Esophagus muscularis mucosa (tissue), 4 donors: ENCODE measurements around the gene AATF. TPM values are rescaled to one million over a fixed set of nuclear protein-coding genes. Genes with fewer than 3 reads are reported as not detected.

Experiments
- DNase-seq: peaks from one replicate; pipeline ENCODE4 v3.0.0-alpha.2; 2017; ENCODE audit errors: extremely low spot score
- H3K27ac ChIP-seq, 4 donors: fragments of 200-600 bp; sonication (generic); replicated peaks in 1 of 4; 1 replicate in 3 of 4; 2 replicates in 1 of 4; pipeline ENCODE4 v1.5.1; 2016 to 2019; ENCODE audit warnings: mild to moderate bottlenecking in 1 of 4
- H3K27me3 ChIP-seq, 4 donors: fragments of 200-600 bp; sonication (generic); one replicate each; pipeline versions ENCODE4 v1.5.1 to v1.6.0; 2016 to 2019
- H3K36me3 ChIP-seq, 4 donors: fragments of 200-600 bp; sonication (generic); one replicate each; pipeline ENCODE4 v1.5.1; 2016 to 2019
- H3K4me1 ChIP-seq, 4 donors: fragments of 200-600 bp; sonication (generic); one replicate each; pipeline ENCODE4 v1.5.1; 2016 to 2019
- H3K4me3 ChIP-seq, 4 donors: fragments of 200-600 bp; sonication (generic); 1 replicate in 2 of 4; 2 replicates in 2 of 4; pipeline ENCODE4 v1.5.1; 2016 to 2019; ENCODE audit warnings: mild to moderate bottlenecking in 4 of 4, moderate library complexity in 1 of 4
- H3K9me3 ChIP-seq, 4 donors: fragments of 200-600 bp; sonication (generic); 1 replicate in 3 of 4; 2 replicates in 1 of 4; pipeline ENCODE4 v1.5.1; 2016 to 2019
- EP300 ChIP-seq: sonication (generic); formaldehyde crosslinking; IDR thresholded peaks from one replicate; pipeline ENCODE4 v1.6.1; 2017; ENCODE audit warnings: antibody characterized with exemption
- POLR2A ChIP-seq: fragments of 450-650 bp; IDR thresholded peaks from one replicate; pipeline ENCODE4 v1.6.1; 2017; ENCODE audit warnings: antibody characterized with exemption, moderate library complexity, mild to moderate bottlenecking, low read depth
- POLR2AphosphoS5 ChIP-seq, 2 donors: sonication (generic); formaldehyde crosslinking; IDR thresholded peaks; one replicate each; pipeline ENCODE4 v1.6.1; 2017; ENCODE audit warnings: antibody characterized with exemption in 2 of 2
- WGBS: methylation state at CpG from one replicate; pipeline ENCODE4 v1.1.5; 2018; 5-methylcytosine and 5-hydroxymethylcytosine counted together
- intact Hi-C: fragments of 100-400 bp; cut with DNase I; formaldehyde crosslinking; loops from one replicate; pipeline ENCODE4 v1.15.1; 2023
- total RNA-seq, 4 donors: library from RNA; depleted of rRNA; stranded (reverse); fragments of >200 nt; gene quantifications; one replicate each; pipeline versions ENCODE4 v1.1.0 to v1.2.1, GENCODE V29; 2016
- TF ChIP-seq, protein P1 (sequence below), 3 experiments: fragments of 200-600 bp in 2 of 3; fragments of 450-650 bp in 1 of 3; sonication (generic) in 2 of 3; IDR thresholded peaks; one replicate each; pipeline ENCODE4 v1.5.1; 2017 to 2019; ENCODE audit warnings: antibody characterized with exemption in 3 of 3, mild to moderate bottlenecking in 2 of 3, moderate library complexity in 1 of 3

The AATF gene
- total RNA-seq, 4 donors from 2014 or later, result 37.8 to 55.7 (median 45.3) TPM

DNA sequence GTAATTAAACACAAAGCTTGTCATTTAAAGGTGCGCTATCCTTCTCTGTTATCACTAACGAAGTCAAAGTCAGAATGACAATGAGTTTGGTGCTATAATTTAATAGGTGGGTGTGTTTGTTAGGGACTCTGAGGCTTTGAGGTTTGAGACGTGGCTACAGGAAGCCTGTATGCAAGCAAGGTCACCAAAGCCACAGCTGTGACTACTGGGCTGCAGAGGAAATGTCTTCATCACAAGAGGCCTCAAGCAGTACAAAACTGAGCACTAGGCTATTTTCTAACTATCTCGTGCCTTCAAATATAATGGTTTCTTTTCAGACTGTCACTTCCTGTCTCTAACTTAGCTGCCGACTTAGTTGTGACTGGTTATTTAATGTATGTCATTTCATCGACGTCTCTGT lies 141.2 kb downstream of the AATF start:
- no peak for TF ChIP-seq POLR2AphosphoS5 (IDR thresholded peaks at IDR 0.05)
- TF ChIP-seq EP300, result no peak
- TF ChIP-seq, protein P1, sequence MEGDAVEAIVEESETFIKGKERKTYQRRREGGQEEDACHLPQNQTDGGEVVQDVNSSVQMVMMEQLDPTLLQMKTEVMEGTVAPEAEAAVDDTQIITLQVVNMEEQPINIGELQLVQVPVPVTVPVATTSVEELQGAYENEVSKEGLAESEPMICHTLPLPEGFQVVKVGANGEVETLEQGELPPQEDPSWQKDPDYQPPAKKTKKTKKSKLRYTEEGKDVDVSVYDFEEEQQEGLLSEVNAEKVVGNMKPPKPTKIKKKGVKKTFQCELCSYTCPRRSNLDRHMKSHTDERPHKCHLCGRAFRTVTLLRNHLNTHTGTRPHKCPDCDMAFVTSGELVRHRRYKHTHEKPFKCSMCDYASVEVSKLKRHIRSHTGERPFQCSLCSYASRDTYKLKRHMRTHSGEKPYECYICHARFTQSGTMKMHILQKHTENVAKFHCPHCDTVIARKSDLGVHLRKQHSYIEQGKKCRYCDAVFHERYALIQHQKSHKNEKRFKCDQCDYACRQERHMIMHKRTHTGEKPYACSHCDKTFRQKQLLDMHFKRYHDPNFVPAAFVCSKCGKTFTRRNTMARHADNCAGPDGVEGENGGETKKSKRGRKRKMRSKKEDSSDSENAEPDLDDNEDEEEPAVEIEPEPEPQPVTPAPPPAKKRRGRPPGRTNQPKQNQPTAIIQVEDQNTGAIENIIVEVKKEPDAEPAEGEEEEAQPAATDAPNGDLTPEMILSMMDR (IDR thresholded peaks at IDR 0.05), result no peak
- no peaks in the 10 kb centered on the region for H3K9me3 ChIP-seq
- intact Hi-C loops, result no loop called here
- no peak for DNase-seq
- WGBS, result 71% methylated on average over 7 of the region's 7 CpGs
- H3K4me3 ChIP-seq, result no peak overlapping the region
- peaks cover 20 to 65% (median 41%) of the 10 kb centered on the region in 4 donors for H3K36me3 ChIP-seq
- peaks cover 0 to 23% (median 18%) of the 10 kb centered on the region in 4 donors for H3K4me1 ChIP-seq
- no peaks in the 10 kb centered on the region for H3K27me3 ChIP-seq
- H3K27ac ChIP-seq, result no peak overlapping the region

DNA sequence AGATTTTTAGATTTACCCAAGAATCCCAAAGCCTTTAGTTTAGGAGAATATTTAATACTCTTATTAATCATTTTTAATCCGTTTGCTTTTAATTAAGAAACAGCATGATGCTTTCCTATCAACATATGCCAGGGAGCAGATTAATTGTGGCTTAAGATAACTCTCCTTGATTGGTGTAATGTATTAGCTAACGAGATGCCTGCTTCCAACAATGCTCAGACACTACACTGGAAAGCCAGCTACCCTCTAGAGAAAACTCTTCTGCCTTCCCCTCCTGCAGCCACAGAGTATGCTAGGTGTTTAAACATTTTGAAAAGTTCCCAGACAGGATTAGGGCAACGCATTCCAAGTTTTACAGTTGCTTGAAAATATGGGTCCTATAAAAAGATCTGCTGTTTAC lies 142.2 kb downstream of the AATF start:
- TF ChIP-seq, protein P1 (IDR thresholded peaks at IDR 0.05), result no peak
- no peak for TF ChIP-seq POLR2AphosphoS5 (IDR thresholded peaks at IDR 0.05)
- no peak for TF ChIP-seq POLR2A
- TF ChIP-seq EP300, result no peak
- no peak for DNase-seq
- H3K4me3 ChIP-seq, result no peak overlapping the region
- no peaks in the 10 kb centered on the region for H3K27me3 ChIP-seq
- intact Hi-C loops, result no loop called here
- no peak overlapping the region for H3K27ac ChIP-seq
- no peaks in the 10 kb centered on the region for H3K9me3 ChIP-seq
- H3K36me3 ChIP-seq, result peaks cover 20 to 65% (median 41%) of the 10 kb centered on the region in 4 donors
- peaks cover 0 to 23% (median 18%) of the 10 kb centered on the region in 4 donors for H3K4me1 ChIP-seq
- 57% methylated on average over 3 of the region's 3 CpGs for WGBS

DNA sequence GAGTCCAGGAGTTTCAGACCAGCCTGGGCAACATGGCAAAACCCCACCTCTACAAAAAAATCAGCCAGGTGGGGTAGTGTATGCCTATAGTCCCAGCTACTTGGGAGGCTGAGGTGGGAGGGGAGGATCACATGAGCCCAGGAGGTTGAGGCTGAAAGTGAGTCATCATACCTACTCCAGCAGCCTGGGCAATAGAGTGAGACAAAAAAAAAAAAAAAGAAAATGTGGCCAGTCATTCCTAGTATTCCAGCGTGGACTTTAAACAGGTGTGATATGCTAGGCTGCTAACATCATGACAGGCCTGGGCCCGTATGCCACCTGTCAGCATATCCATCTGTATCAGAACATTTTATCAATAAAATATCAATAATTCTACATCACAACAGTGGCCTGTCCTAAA lies 143.3 kb downstream of the AATF start:
- DNase-seq, result no peak
- 74% methylated on average over 2 of the region's 2 CpGs for WGBS
- TF ChIP-seq EP300 (no peak), POLR2AphosphoS5 (IDR thresholded peaks at IDR 0.05) (no peak), POLR2A (no peak)
- TF ChIP-seq, protein P1 (IDR thresholded peaks at IDR 0.05), result no peak
- Histone ChIP-seq H3K36me3 (peaks cover 22 to 65% (median 42%) of the 10 kb centered on the region in 4 donors), H3K4me1 (peaks cover 0 to 23% (median 18%) of the 10 kb centered on the region in 4 donors), H3K27me3 (no peaks in the 10 kb centered on the region), H3K4me3 (no peak overlapping the region), H3K27ac (no peak overlapping the region), H3K9me3 (no peaks in the 10 kb centered on the region)
- intact Hi-C loops, result no loop called here

DNA sequence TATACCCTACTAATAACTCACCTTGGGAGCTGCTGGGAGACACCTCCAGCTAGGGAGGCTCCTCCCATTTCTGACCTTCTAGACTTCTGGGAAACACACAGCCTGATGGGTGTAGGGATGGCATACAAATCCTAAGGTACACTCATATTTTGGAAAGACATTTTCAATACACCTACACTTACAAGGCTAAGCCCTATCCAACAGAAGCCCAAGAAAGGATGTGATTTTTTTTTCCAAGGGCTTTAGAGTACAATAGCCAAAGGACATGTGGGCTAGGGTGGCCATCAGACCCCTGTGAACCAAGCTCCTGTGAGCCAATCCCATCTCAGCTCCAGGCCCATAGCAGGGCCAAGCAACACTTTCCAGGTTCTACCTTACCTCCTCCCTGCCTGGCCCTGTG lies 143.9 kb downstream of the AATF start:
- DNase-seq, result no peak
- TF ChIP-seq POLR2AphosphoS5 (IDR thresholded peaks at IDR 0.05) (no peak), EP300 (no peak), POLR2A (no peak)
- TF ChIP-seq, protein P1 (IDR thresholded peaks at IDR 0.05), result no peak
- intact Hi-C loops, result no loop called here

DNA sequence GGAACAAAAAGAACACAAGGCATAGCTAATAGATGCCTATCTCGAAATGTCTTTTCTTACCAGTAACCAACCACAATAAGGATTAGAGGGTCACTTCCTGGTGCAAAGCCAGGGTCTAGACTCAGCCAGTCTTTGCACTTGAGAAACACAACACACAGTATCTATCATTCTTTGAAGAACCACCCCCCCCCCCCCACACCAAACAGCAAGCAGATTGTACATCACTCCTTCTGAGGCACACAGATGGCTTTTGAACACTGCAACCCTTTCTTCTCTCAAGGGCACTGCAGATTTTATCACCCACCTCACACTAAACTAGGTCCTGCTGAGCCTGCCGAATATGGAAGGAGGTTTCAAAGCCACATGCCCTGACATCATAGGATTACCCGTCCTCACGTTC lies 145.6 kb downstream of the AATF start:
- DNase-seq, result no peak
- intact Hi-C loops, result no loop called here
- H3K36me3 ChIP-seq, result peaks cover 21 to 60% (median 34%) of the 10 kb centered on the region in 4 donors

More for the DNA sequence above, 143.9 kb downstream of the AATF start:
- Histone ChIP-seq H3K36me3 (peaks cover 21 to 65% (median 43%) of the 10 kb centered on the region in 4 donors), H3K27me3 (no peaks in the 10 kb centered on the region), H3K9me3 (no peaks in the 10 kb centered on the region), H3K27ac (no peak overlapping the region), H3K4me3 (no peak overlapping the region), H3K4me1 (peaks cover 0 to 23% (median 18%) of the 10 kb centered on the region in 4 donors)

More for the DNA sequence above, 145.6 kb downstream of the AATF start:
- Histone ChIP-seq H3K9me3 (no peaks in the 10 kb centered on the region), H3K4me1 (peaks cover 0 to 23% (median 18%) of the 10 kb centered on the region in 4 donors), H3K27me3 (no peaks in the 10 kb centered on the region), H3K4me3 (no peak overlapping the region), H3K27ac (no peak overlapping the region)
- TF ChIP-seq EP300 (no peak), POLR2AphosphoS5 (IDR thresholded peaks at IDR 0.05) (no peak), POLR2A (no peak)
- TF ChIP-seq, protein P1 (IDR thresholded peaks at IDR 0.05), result no peak
- WGBS, result 78% methylated on average over 4 of the region's 4 CpGs
